HG03280 (cell line): Measurements from ENCODE around the gene ADCY7.

ENCODE experiments used
- ATAC-seq: cut with Tn5 transposase; IDR thresholded peaks from one replicate; pipeline ENCODE4 v1.9.1; 2021; ENCODE audit warnings: mild to moderate bottlenecking, moderate library complexity; ENCODE audit not compliant: unreplicated experiment

Gene ADCY7

GRCh38 chr16:50310308-50311133, 44.2 kb downstream of the ADCY7 start:
- ATAC-seq: no peak

DNA sequence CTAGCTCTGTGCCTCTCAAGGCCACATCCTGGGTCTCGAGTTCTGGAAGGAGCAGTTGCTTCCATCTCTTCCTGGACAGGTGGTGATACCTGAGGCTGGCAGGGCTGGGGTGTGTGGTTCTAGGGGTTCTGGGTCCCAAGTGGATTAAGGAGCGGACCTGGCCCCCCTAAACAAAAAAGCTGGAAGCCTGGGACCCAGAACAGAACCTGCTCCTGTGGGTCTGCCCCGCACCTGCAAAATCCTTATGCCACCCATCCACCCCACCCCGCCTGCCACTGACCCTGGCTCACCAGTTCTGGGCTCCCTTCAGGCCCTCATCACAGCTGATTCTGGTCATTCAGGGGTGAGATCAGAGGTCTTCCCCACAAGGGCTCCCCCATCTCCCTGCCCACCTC, 44.8 kb downstream of the ADCY7 start:
- no peak for ATAC-seq

GRCh38 chr16:50311891-50312501, 45.6 kb downstream of the ADCY7 start:
- no peak for ATAC-seq

GRCh38 chr16:50313596-50314478, 47.5 kb downstream of the ADCY7 start:
- no peak for ATAC-seq

DNA sequence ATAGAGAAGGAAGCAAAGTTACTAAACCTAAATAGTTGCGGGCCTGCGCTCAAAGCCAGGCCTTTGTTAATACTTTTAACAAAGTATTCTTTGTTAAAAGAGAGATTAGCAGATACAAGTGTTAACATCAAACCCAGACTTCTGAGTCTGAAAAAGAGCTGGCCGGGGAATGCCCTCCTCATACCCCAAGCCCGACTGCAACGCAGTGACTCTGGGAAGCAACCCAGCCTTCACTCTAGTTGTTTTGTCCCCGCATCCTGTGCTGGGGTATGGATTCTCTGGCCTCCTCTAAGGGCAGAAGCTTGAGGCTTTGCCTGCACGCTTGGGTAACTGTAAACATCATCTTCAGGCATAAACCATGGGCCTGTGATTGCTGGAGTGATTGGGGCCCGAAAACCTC, 48.3 kb downstream of the ADCY7 start:
- no peak for ATAC-seq

DNA sequence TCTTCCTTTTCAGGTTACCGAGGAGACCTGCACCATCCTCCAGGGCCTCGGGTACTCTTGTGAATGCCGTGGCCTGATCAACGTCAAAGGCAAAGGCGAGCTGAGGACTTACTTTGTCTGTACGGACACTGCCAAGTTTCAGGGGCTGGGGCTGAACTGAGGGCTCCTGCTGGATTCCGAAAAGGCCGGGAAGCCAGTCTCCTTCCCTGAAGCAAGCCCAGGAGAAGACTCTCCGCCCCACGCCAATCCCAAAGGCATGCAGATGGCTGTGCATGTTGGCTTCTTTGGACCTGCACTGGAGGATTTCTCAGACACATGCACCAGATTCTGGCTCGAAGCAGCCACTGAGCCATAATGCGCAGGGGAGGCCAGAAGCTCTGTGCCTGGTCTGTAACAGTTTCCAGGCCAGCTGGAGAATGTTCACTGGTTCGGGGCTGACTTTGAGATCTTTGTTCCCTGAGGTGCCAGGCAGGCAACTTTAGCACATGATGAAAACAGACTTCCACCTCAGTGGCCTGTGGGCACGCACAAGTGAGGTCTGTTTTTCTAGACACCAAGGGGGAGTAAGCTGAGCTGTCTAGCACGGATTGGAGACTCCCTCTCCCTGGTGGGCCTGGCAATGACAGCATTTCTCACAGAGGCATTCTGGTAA, 49.1 kb downstream of the ADCY7 start:
- ATAC-seq: no peak

DNA sequence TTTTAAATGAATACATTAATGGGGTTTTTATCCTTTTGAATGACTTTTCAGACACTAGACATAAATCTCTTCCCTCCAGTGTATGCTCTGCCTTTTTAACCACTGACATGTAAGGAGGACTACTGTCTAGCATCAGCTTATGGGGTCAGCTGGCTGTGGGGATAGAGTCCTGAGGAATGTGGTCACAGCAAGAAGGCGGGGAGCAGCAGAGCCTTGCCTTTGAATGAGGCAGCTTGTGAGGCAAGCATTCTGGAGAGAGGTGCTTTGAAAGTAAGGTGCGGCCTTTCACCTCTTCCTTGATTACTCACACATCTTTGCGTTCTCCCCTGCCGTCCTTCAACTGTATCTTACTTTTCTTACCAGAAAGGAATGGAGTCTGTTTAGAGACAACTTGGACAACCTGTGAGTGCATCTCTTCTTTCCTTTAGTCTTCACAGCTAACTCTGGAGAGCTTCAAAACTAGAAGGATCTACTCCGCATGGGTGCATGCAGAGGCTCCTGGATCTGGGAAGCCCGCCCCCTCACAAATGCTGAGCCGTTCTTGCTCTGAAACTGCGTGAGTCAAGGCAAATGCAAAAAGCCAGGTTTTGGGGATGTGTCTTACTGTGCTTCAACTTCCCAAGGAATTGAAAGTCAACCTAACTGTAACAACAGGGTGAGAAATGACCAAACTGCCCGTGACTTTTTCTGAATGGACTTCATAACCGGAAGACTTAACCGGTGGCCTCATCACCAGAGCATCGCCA, 49.9 kb downstream of the ADCY7 start:
- no peak for ATAC-seq

GRCh38 chr16:50316848-50317630, 50.7 kb downstream of the ADCY7 start:
- no peak for ATAC-seq

- no peak for ATAC-seq
Observed at GRCh38 chr16:50318796-50319578, 52.6 kb downstream of the ADCY7 start.

- no peak for ATAC-seq
Observed at GRCh38 chr16:50320310-50320709, 54.0 kb downstream of the ADCY7 start.

- no peak for ATAC-seq
Observed at GRCh38 chr16:50322333-50322732, 56.0 kb downstream of the ADCY7 start.

DNA sequence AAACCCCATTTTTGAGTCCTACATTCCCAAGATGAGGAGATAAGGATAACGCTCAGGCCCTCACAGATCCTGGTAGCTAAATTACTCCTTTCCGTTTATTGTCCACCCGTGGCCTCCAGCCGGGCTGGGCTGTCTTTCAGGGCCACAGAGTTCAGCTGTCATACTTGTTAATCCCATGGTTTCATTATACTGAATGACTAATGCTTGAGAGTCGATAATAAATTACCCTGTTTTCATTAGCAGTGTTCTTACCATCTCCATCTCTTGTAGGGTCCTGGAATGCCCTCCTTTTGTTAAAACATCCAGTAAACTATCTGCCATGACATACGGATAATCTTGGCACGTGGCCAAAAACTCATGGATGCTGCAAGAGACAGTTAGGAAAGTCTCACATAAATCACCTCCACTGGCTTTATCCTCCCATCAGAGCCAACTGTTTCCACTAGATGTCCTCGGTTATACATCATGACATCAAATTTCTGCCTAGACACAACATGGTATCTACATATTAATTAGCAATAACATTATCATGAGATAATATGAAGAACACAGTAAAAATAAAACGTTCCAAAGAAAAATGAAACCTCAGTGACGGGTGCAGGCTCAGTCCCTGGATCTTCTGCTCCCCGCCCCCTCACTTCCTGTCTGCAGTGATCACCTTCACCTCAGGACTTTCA, 57.1 kb downstream of the ADCY7 start:
- ATAC-seq: no peak

GRCh38 chr16:50324345-50324744, 58.0 kb downstream of the ADCY7 start:
- no peak for ATAC-seq

DNA sequence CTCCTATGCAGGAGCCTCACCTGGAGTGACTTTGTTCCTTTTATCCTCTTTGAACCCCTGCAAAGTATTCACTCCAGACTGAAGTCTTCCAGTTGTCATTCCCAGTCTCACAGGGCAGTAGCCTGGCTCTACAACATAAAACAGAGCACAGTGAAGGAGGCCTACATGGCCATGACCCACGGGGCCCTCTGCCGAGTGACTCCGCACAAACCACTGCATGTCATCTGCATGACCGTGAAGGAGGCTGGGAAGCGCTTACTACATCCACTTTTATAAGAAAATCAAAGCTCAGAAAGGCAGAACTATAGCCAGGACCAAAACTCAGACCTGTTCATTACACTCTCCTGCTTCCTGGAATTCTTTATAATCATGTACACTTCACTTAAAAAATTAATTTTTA, 59.9 kb downstream of the ADCY7 start:
- ATAC-seq: no peak

DNA sequence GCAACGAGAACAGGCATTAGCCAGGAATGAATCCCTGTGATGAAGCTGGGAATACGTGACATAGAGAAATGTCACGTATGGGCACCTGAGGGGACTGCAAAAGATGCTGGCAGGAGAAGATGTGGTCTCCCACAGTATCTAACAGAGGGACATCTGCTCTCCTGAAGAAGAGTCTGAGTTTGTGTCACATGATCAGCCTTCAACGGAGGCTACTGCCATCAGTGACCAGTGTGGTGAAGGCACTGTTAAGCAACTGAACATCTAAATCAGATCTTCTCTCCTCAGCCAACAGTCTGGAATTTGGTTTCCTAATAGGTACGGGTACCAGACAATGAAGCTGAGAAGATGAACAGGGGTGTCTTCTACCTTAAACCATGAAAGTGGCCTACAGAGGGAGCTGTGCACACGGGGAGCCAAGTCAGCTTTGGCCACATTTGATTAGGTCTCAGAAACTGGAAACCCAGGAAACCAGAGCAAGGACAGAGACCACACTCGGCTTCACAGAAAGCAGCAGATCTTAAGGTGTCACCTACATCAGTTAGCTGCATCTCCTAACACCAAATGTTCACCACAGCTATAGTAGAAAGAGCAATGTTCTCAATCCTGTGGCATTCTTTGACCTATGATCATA, 60.6 kb downstream of the ADCY7 start:
- peak; percentile 81 for ATAC-seq

GRCh38 chr16:50329446-50330189, 63.3 kb downstream of the ADCY7 start:
- ATAC-seq: no peak

DNA sequence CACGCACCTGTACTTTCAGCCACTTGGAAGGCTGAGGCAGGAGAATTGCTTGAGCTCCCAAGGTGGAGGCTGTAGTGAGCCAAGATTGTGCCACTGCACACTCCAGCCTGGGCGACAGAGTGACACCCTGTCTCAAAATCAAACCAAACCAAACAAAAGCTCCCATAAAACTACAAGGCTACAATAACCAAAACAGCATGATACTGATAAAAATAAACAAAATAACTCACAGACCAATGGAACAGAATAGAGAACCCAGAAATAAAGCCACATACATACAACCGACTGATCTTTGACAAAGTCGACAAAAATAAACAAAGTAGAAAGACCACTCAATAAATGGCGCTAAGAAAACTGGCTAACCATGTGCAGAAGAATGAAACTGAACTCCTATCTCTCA, 65.2 kb downstream of the ADCY7 start:
- ATAC-seq: no peak
